Measurements from ENCODE around the gene SYT1. TPM values are rescaled to one million over a fixed set of nuclear protein-coding genes. Genes with fewer than 3 reads are reported as not detected.

The SYT1 gene
- total RNA-seq, 2 experiments from 2014 or later, result not detected

DNA sequence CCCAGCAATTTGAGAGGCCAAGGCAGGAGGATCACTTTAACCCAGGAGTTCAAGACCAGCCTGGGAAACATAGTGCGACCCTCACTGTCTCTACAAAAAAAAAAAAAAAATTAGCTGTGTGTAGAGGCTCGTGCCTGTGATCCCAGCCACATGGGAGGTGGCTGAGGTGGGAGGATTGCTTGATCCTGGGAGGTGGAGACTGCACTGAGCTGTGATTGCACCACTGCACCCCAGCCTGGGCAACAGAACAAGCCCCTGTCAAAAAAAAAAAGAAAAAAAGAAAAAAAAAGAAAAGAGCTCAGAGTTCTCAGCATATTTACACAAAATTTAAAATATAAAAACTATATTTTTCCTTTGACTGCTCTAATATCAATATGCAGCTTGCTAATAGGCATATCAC lies 260.8 kb downstream of the SYT1 start:
- H3K27ac Mint-ChIP-seq, result no peak overlapping the region
- H3K27me3 Mint-ChIP-seq, result no peaks in the 10 kb centered on the region
- POLR2A ChIA-PET, result interaction anchor here (0.7 kb wide), 1 partner anchor 89 kb away, joined by 3 read pairs; no protein-coding TSS in a partner anchor
- no peaks in the 10 kb centered on the region for H3K36me3 Mint-ChIP-seq
- DNase-seq, result no peak
- H3K4me3 Mint-ChIP-seq, result no peak overlapping the region
- H3K9me3 Mint-ChIP-seq, result no peaks in the 10 kb centered on the region
- H3K4me1 Mint-ChIP-seq, result no peaks in the 10 kb centered on the region
- no peak for ATAC-seq (ENCODE audit: low read depth)

DNA sequence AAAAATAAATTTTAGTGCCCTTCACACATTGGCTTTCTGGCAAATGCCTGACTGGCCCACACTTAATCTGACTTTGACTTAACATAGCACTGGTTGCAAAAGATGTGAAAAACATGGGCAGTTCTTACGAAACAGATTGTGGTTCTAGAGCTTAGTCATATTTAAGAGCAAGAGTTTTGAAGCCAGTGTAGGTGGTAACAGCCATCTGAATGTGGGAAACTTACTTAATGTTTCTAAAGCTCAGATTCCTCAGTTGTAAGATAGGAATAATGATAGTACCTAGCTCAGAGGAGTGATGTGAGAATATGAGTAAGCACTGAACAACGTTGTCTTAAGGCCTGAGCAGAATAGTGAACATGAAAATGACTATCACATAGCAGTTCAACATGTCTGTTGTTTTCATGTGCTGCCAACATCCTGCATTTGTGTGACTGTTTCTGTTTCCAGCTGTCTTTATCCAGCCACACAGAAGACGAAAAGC lies 262.7 kb downstream of the SYT1 start:
- Mint-ChIP-seq H3K9me3 (no peaks in the 10 kb centered on the region), H3K4me3 (no peak overlapping the region), H3K27ac (no peak overlapping the region), H3K36me3 (no peaks in the 10 kb centered on the region), H3K4me1 (no peaks in the 10 kb centered on the region), H3K27me3 (no peaks in the 10 kb centered on the region)
- ATAC-seq (ENCODE audit: low read depth), result no peak
- POLR2A ChIA-PET, result no interaction called here
- DNase-seq, result no peak

DNA sequence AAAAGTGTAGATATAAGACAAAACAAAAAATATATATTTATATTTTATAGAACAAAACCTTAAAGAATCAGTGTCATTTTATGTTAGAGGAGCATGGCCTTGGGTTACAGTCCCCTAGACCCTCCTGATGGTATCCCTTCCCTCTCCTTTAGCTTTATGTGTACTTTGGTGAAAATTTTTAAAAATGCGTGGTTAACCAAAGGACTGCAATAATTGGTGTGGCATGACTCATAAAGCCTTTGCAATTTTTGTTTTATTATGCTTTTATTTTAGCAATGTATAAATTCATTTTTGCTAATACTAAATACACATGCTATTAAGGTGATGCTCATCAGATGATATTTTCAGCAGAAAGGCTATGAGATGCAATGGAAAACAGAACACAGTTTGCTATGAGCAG lies 264.4 kb downstream of the SYT1 start:
- H3K36me3 Mint-ChIP-seq, result no peaks in the 10 kb centered on the region

DNA sequence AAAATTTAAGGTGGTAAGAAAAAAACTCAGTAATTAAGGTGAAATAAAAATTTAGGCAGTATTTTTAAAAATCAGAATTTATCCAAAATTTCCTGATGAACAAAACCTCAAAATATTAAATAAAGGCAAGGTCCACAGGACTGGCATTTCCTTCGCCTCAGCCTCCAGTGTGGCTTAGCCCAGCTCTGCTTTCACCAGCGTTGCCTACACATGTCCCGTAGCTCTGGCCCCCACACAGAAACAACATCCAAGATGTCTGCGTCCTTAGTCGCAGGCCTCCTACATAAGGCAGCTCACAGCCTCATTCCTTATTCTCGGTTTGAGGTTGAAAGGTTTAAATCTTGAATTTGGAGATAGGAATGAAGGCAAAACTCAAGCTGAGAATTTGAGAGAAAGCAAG lies 274.3 kb downstream of the SYT1 start:
- POLR2A ChIA-PET, result no interaction called here
- no peak for ATAC-seq (ENCODE audit: low read depth)
- no peak for DNase-seq
- H3K27me3 Mint-ChIP-seq, result no peaks in the 10 kb centered on the region
- no peaks in the 10 kb centered on the region for H3K4me1 Mint-ChIP-seq
- no peak overlapping the region for H3K27ac Mint-ChIP-seq
- no peak overlapping the region for H3K4me3 Mint-ChIP-seq
- H3K36me3 Mint-ChIP-seq, result no peaks in the 10 kb centered on the region
- H3K9me3 Mint-ChIP-seq, result no peaks in the 10 kb centered on the region

More for the DNA sequence above, 264.4 kb downstream of the SYT1 start:
- H3K27me3 Mint-ChIP-seq, result no peaks in the 10 kb centered on the region
- H3K9me3 Mint-ChIP-seq, result no peaks in the 10 kb centered on the region
- POLR2A ChIA-PET, result no interaction called here
- DNase-seq, result no peak
- H3K4me1 Mint-ChIP-seq, result no peaks in the 10 kb centered on the region
- no peak overlapping the region for H3K27ac Mint-ChIP-seq
- no peak overlapping the region for H3K4me3 Mint-ChIP-seq
- no peak for ATAC-seq (ENCODE audit: low read depth)

DNA sequence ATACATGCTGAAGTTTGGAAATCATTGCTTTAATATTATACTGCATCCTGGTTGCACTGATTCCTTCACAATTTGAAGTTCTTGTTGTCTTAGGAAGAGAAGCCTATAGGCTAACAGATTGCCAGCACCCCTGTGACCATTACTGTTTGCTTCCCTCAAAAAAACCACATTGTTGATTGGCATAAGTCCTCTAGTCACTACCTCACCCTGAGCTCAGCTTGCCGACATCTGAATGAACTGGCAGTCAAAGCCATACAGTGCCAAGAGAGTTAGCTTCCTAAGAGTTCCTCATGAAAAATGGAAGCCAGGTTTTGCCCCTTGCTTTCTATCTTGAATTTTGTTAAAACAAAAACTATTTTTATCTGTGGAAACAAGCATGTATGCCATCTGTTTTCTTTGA lies 276.1 kb downstream of the SYT1 start:
- H3K27me3 Mint-ChIP-seq, result no peaks in the 10 kb centered on the region
- no peak overlapping the region for H3K4me3 Mint-ChIP-seq

DNA sequence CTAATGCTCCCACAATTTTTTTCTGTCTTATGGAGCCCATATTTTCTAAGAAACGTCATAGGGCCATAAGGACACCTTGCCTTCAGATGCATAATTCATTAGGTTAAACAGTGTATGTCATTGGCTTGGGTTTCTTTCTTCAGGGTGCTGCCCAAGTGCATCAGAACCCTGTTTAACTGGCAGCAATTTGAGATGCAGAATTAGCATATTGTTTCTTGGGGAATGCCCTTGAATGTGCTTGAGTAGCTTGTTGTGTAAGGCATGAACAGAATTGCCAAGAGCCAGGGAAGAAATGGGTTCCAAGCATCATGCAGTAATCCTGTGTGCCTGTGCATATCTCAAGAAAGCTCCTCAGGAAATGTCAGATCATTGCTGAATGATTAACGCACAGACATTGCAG lies 277.2 kb downstream of the SYT1 start:
- ATAC-seq (ENCODE audit: low read depth) (no peak), DNase-seq (no peak)
- POLR2A ChIA-PET, result no interaction called here
- no peak overlapping the region for H3K27ac Mint-ChIP-seq
- no peaks in the 10 kb centered on the region for H3K27me3 Mint-ChIP-seq
- no peaks in the 10 kb centered on the region for H3K36me3 Mint-ChIP-seq
- no peak overlapping the region for H3K4me3 Mint-ChIP-seq
- H3K9me3 Mint-ChIP-seq, result peaks cover 2% of the 10 kb centered on the region
- no peaks in the 10 kb centered on the region for H3K4me1 Mint-ChIP-seq

More for the DNA sequence above, 276.1 kb downstream of the SYT1 start:
- no peaks in the 10 kb centered on the region for H3K4me1 Mint-ChIP-seq
- no peak for ATAC-seq (ENCODE audit: low read depth)
- no peak overlapping the region for H3K27ac Mint-ChIP-seq
- H3K36me3 Mint-ChIP-seq, result no peaks in the 10 kb centered on the region
- no peak for DNase-seq
- POLR2A ChIA-PET, result no interaction called here
- no peaks in the 10 kb centered on the region for H3K9me3 Mint-ChIP-seq

DNA sequence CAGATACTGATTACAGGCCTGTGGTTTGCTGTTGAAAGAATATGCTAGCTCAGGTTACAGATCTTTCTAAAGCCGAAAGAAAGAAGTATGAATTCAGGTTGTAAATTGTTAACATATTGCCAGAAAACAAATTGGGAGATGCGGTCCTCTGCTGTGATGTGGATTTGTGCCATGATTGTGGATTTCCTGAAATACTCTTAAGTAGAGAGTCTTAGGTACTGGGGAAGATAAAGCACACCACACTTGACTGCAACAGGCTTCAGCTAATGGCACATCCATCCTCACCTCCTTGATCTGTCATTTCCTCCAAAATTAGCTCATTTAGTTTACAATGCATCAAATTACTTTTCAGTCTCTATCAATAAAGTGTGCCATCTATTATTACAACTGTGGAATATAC lies 279.2 kb downstream of the SYT1 start:
- peaks cover 2% of the 10 kb centered on the region for H3K9me3 Mint-ChIP-seq
- H3K27me3 Mint-ChIP-seq, result no peaks in the 10 kb centered on the region
- H3K27ac Mint-ChIP-seq, result no peak overlapping the region

DNA sequence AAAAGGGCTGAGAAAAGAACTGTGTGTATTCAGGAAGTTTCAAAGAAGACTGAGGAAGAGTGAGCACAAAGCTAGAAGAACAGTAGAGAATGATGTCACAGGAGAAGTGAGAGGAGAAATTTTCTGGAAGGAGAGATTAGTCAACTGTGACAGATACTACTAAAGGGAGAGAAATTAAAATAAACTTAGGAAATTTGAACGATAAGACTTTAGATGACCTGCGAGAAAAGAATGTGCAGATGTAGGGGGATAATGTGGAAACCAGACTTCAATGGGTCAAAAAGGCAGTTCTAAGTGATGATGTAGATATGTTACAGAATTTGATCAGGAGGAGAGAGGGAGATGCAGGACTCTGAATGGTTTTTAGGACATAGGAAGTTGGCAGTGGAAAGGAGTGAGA lies 287.4 kb downstream of the SYT1 start:
- ATAC-seq (ENCODE audit: low read depth) (no peak), DNase-seq (no peak)
- H3K36me3 Mint-ChIP-seq, result no peaks in the 10 kb centered on the region
- POLR2A ChIA-PET, result no interaction called here
- peaks cover 6% of the 10 kb centered on the region for H3K9me3 Mint-ChIP-seq
- no peaks in the 10 kb centered on the region for H3K27me3 Mint-ChIP-seq
- H3K27ac Mint-ChIP-seq, result no peak overlapping the region
- no peaks in the 10 kb centered on the region for H3K4me1 Mint-ChIP-seq
- no peak overlapping the region for H3K4me3 Mint-ChIP-seq

More for the DNA sequence above, 279.2 kb downstream of the SYT1 start:
- POLR2A ChIA-PET, result no interaction called here
- no peaks in the 10 kb centered on the region for H3K36me3 Mint-ChIP-seq
- no peak overlapping the region for H3K4me3 Mint-ChIP-seq
- H3K4me1 Mint-ChIP-seq, result no peaks in the 10 kb centered on the region
- ATAC-seq (ENCODE audit: low read depth) (no peak), DNase-seq (no peak)

DNA sequence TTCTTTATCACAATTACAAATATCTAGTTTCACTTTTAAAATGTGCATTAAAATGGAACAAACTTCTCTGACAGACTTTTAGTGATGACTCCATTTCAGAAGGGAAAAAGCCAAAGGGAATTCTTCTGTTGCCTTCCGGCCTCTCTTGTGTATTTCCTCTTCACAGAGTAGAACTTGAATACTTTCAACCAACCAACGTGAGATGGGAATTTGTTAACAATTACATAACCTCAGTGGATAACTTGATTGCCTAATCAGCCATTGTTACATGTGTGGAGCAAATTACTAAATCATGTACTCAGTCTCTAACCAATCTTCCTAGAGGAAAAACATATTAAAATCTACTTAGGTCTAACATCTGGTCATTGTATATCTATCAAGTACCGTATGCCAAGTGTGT lies 291.1 kb downstream of the SYT1 start:
- ATAC-seq (ENCODE audit: low read depth) (no peak), DNase-seq (no peak)
- peaks cover 5% of the 10 kb centered on the region for H3K9me3 Mint-ChIP-seq
- H3K27ac Mint-ChIP-seq, result no peak overlapping the region
- no peaks in the 10 kb centered on the region for H3K4me1 Mint-ChIP-seq
- no peak overlapping the region for H3K4me3 Mint-ChIP-seq
- no peaks in the 10 kb centered on the region for H3K36me3 Mint-ChIP-seq
- H3K27me3 Mint-ChIP-seq, result no peaks in the 10 kb centered on the region
- POLR2A ChIA-PET, result no interaction called here

DNA sequence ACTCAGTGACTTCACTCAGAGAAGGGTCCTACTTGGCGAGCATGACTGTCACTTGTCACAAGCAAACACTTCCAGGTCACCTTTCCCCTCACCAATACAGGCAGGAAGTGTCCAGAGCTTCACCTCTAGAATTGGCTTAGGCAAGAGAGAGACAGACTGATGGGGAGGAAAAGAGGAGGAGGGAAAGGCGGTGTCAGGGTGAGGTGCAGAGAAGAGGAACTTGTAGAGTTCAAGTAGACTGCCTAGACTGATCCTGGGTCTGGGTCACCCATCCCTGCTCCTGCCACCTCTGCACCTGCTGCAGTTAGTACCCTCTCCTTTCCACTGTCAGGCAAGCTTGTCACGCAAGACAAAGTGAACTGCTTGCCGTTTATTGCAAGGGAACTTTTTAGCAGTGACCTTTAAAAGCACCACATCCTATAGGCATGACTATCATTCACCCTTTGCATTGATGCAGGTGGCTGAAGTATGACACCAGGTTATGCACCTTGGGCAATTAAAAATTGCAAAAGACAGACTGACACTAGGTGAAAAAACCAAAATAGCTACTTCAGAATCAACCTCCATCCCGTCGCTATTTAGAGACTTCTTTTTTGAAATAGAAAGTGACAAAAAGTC lies 292.4 kb downstream of the SYT1 start:
- Mint-ChIP-seq H3K9me3 (peaks cover 3% of the 10 kb centered on the region), H3K36me3 (no peaks in the 10 kb centered on the region), H3K27ac (no peak overlapping the region), H3K4me3 (no peak overlapping the region), H3K27me3 (no peaks in the 10 kb centered on the region), H3K4me1 (no peaks in the 10 kb centered on the region)
- no peak for ATAC-seq (ENCODE audit: low read depth)
- POLR2A ChIA-PET, result no interaction called here
- DNase-seq, result no peak

DNA sequence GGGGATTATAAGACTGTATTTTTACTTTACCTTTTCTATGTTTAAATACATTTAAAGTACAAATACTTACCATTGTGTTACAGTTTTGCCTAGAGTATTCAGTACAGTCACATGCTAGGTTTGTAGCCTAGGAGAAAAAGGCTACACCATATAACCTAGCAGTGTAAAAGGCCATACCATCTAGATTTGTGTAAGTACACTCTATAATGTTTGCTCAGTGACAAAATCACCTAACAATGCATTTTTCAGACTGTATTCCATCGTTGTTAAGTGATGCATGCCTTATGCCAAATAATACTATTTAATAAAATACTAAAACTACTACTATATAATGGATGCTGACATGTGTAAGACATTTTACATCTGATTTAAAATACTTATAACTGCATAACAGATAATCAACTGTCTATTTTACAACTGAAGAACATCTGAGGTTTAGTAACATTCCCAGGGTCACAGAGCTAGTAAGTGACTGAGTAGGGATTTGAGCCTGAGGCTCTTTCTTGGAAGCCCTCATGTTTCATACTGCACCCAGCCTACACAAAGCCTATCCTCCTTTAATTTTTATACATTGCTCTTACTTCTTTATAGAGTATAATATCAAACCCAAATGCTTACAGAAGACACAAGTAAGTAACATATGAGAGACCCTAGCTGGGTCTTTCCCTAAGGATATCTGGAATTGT lies 296.8 kb downstream of the SYT1 start:
- H3K27me3 Mint-ChIP-seq, result no peaks in the 10 kb centered on the region
- DNase-seq (no peak), ATAC-seq (ENCODE audit: low read depth) (no peak)
- H3K4me3 Mint-ChIP-seq, result no peak overlapping the region
- no peaks in the 10 kb centered on the region for H3K36me3 Mint-ChIP-seq
- H3K9me3 Mint-ChIP-seq, result no peaks in the 10 kb centered on the region
- no peak overlapping the region for H3K27ac Mint-ChIP-seq
- POLR2A ChIA-PET, result no interaction called here
- H3K4me1 Mint-ChIP-seq, result no peaks in the 10 kb centered on the region

DNA sequence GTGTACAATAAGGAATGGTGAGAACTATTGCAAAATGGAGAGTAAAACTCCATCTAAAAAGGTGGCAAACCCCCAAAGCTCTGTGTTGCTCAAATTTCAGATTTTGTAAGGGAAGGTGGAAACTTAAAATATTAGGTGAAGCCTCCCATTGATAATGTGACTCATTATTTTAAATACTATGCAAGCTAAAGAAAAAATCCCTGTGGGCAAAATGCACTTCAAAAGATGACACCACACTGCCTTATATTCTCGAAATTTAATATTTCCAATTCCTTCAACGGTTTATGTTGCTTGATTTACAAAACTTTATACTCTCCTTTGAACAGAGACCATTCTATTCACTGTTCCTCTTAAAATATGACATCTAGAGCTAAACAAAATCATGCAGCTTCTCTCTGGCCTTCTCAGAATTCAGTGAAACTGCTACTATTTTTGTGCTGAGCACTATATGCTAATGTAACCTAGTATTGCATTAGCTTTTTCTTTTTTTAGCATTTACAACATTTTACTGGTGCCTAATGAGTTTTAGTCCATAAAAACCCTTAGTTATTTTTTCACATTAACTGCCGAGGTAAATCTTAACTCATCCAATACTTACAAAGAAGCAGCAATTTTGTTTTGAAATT lies 297.7 kb downstream of the SYT1 start:
- POLR2A ChIA-PET, result no interaction called here
- DNase-seq, result no peak
- H3K27ac Mint-ChIP-seq, result no peak overlapping the region
- H3K27me3 Mint-ChIP-seq, result no peaks in the 10 kb centered on the region
- no peak overlapping the region for H3K4me3 Mint-ChIP-seq
- no peaks in the 10 kb centered on the region for H3K9me3 Mint-ChIP-seq
- ATAC-seq (ENCODE audit: low read depth), result no peak
- H3K4me1 Mint-ChIP-seq, result no peaks in the 10 kb centered on the region
- no peaks in the 10 kb centered on the region for H3K36me3 Mint-ChIP-seq

DNA sequence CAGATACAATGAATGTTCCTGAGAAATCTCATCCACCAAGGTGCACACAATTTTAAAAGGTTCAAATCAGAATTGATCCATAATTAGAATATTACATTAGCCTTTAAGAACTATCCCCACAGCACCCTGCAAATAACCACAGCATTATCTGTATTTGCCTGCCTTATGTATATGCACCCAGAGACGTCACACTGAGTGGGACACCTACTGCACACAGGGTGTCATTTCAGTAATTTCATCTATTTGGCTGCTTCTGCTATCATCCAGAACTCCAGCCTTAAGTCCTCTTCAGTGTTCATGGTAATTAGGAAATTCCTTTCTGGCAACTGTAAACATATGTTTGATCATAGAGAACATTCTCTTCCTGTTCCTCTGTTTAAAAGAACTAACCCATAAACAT lies 298.4 kb downstream of the SYT1 start:
- H3K9me3 Mint-ChIP-seq, result no peaks in the 10 kb centered on the region
- DNase-seq (no peak), ATAC-seq (ENCODE audit: low read depth) (no peak)
- no peak overlapping the region for H3K4me3 Mint-ChIP-seq
- H3K36me3 Mint-ChIP-seq, result no peaks in the 10 kb centered on the region
- H3K27ac Mint-ChIP-seq, result no peak overlapping the region
- POLR2A ChIA-PET, result no interaction called here
- no peaks in the 10 kb centered on the region for H3K4me1 Mint-ChIP-seq
- H3K27me3 Mint-ChIP-seq, result no peaks in the 10 kb centered on the region

DNA sequence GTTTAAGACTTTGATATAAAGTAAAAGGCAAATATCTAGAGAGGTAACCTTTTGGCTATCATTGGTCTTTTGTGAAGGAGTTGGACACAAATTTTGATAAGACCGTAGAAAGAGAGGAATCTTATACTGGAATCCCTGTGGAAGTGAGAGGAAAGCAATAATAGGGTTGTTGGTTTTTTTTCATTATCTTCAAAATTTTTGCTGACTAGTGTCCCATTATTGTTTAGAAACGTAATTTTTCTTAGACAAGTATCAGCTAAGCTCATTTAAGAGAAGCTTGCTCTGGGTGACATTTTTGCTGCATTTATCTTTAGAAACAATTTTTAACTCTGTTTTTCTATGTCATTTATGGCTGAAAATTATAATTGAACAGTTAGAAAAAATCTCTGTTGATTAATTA lies 300.3 kb downstream of the SYT1 start:
- Mint-ChIP-seq H3K4me1 (no peaks in the 10 kb centered on the region), H3K9me3 (no peaks in the 10 kb centered on the region), H3K27ac (no peak overlapping the region), H3K27me3 (no peaks in the 10 kb centered on the region), H3K36me3 (no peaks in the 10 kb centered on the region), H3K4me3 (no peak overlapping the region)
- no peak for ATAC-seq (ENCODE audit: low read depth)
- POLR2A ChIA-PET, result no interaction called here
- no peak for DNase-seq

All from activated naive CD8-positive, alpha-beta T cell treated with anti-CD3 and anti-CD28 coated beads, Interleukin-2, amount 10 ng/mL, durations not matched to agents 7 days and 5 days (primary cell).